ENCODE measurements around the gene PER2. TPM values are rescaled to one million over a fixed set of nuclear protein-coding genes. Genes with fewer than 3 reads are reported as not detected.

The PER2 gene
- total RNA-seq, 6 experiments from 2014 or later, result 4.3 to 5.7 (median 4.5) TPM

- peak within 1 kb of the TSS; percentile 81 for H3K4me3 Mint-ChIP-seq
- peaks cover 7% of the 10 kb centered on the region for H3K4me1 Mint-ChIP-seq (ENCODE audit: low read depth)
- peaks cover 2% of the 10 kb centered on the region; the same call in 1 of the 2 replicates for H3K36me3 Mint-ChIP-seq (ENCODE audit: low read depth)
- TF ChIP-seq CTCF (IDR thresholded peaks at IDR 0.05), result no peak
- DNase-seq, result peak; percentile 68
- H3K9me3 Mint-ChIP-seq, result no peaks in the 10 kb centered on the region
- no peak within 1 kb of the TSS for H3K27ac Mint-ChIP-seq
- peaks cover 14% of the 10 kb centered on the region for H3K27me3 Mint-ChIP-seq (ENCODE audit: insufficient read depth)
Measured at GRCh38 chr2:238239863-238240756, 48.3 kb downstream of the PER2 start, which contains the start of gene HES6. Gene HES6, minus strand, starts transcription at chr2:238240038. Its CDS starts 133 bp downstream, at chr2:238239905.

- no peak for TF ChIP-seq CTCF (IDR thresholded peaks at IDR 0.05)
- no peaks in the 10 kb centered on the region for H3K36me3 Mint-ChIP-seq (ENCODE audit: low read depth)
- H3K4me1 Mint-ChIP-seq (ENCODE audit: low read depth), result peaks cover 9% of the 10 kb centered on the region
- peaks cover 15% of the 10 kb centered on the region for H3K27me3 Mint-ChIP-seq (ENCODE audit: insufficient read depth)
- DNase-seq, result no peak
- no peak overlapping the region for H3K4me3 Mint-ChIP-seq
- no peak overlapping the region for H3K27ac Mint-ChIP-seq
- H3K9me3 Mint-ChIP-seq, result no peaks in the 10 kb centered on the region
Measured at GRCh38 chr2:238239543-238239862, 48.9 kb downstream of the PER2 start.

GRCh38 chr2:238238766-238239542, 49.5 kb downstream of the PER2 start:
- peak; percentile 44; the same call in 1 of the 2 replicates for TF ChIP-seq CTCF (IDR thresholded peaks at IDR 0.05)
- H3K27ac Mint-ChIP-seq, result no peak overlapping the region
- peaks cover 15% of the 10 kb centered on the region for H3K27me3 Mint-ChIP-seq (ENCODE audit: insufficient read depth)
- peaks cover 9% of the 10 kb centered on the region for H3K4me1 Mint-ChIP-seq (ENCODE audit: low read depth)
- no peak for DNase-seq
- H3K9me3 Mint-ChIP-seq, result no peaks in the 10 kb centered on the region
- no peak overlapping the region; the same call in 1 of the 2 replicates for H3K4me3 Mint-ChIP-seq
- H3K36me3 Mint-ChIP-seq (ENCODE audit: low read depth), result no peaks in the 10 kb centered on the region

- no peak for DNase-seq
- TF ChIP-seq CTCF (IDR thresholded peaks at IDR 0.05), result no peak
- H3K27me3 Mint-ChIP-seq (ENCODE audit: insufficient read depth), result peaks cover 20% of the 10 kb centered on the region
- H3K27ac Mint-ChIP-seq, result no peak overlapping the region
- H3K4me3 Mint-ChIP-seq, result no peak overlapping the region; the same call in 1 of the 2 replicates
- no peaks in the 10 kb centered on the region for H3K9me3 Mint-ChIP-seq
- peaks cover 9% of the 10 kb centered on the region for H3K4me1 Mint-ChIP-seq (ENCODE audit: low read depth)
- no peaks in the 10 kb centered on the region for H3K36me3 Mint-ChIP-seq (ENCODE audit: low read depth)
Measured at GRCh38 chr2:238238311-238238765, 50.1 kb downstream of the PER2 start.

- Mint-ChIP-seq H3K27ac (no peak overlapping the region), H3K4me1 (ENCODE audit: low read depth) (peaks cover 9% of the 10 kb centered on the region), H3K4me3 (no peak overlapping the region), H3K27me3 (ENCODE audit: insufficient read depth) (peaks cover 22% of the 10 kb centered on the region), H3K9me3 (no peaks in the 10 kb centered on the region), H3K36me3 (ENCODE audit: low read depth) (no peaks in the 10 kb centered on the region)
- DNase-seq, result no peak
- no peak for TF ChIP-seq CTCF (IDR thresholded peaks at IDR 0.05)
Measured at GRCh38 chr2:238237431-238238135, 50.8 kb downstream of the PER2 start.
